Measurements from ENCODE around the gene TMEM168.

The TMEM168 gene

DNA sequence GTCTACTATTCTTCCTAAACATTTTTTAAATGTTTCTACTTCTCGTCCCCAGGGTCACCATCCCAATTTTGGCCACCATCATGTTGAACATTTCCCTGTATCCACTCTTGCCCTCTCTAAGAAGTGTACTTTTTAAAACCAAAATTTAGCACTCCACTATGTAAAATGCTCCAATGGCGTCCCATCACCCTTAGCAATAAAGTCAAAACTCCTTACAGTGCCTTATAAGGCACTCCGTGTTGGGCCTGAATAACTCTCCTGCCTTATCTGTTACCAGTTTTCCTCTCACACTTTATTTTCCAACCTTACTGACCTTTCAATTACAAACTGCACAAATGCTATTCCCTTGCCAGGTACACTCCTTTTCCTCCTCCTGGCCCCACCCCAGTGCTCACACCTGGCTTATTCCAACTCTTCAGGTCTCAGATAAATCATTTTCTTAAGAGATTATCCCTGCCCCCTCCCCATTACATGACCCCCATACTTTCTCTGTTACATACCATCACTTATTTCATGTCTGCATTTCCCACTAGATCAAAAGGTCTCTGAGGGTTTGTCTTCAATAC is 1.3 kb downstream of the TMEM168 start (continued):
- no peak for TF ChIP-seq PRDM2 (tag by site-specific recombination; IDR thresholded peaks at IDR 0.05; ENCODE audit: borderline replicate concordance)

DNA sequence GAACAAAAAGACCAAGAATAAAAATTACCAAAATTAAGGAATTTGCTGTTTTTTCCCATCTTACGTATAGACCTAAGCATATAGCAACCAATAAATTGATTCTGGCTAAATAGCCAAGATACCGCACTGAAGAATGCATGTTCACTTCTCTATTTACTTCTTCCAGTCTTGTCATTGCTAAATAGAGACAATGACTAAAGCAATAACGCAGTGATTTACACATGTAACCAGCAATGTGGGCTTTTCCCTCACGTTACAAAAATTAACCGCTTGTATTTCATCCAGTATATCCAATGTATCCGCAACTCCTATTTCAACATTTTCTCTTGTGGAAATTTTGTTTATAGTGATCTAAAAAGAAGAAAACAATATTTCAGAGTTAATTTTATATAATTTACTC is 5.6 kb downstream of the TMEM168 start:
- Histone ChIP-seq H3K36me3 (ENCODE audit: control insufficient read depth in 2 of 2, insufficient read depth in 1 of 2, low read length in 2 of 2) (peaks cover 0 to 2% of the 10 kb centered on the region in 2 experiments; a peak in 1 of 3 replicates), H3K4me3 (ENCODE audit: low read depth, low read length) (no peak overlapping the region), H3K27ac (ENCODE audit: extremely low read depth, low read depth, low read length) (no peak overlapping the region), H3K4me1 (ENCODE audit: control insufficient read depth, insufficient read depth, low read length) (no peaks in the 10 kb centered on the region), H3K9me3 (ENCODE audit: control insufficient read depth, insufficient read depth, low read depth, low read length) (no peaks in the 10 kb centered on the region)
- ChIA-PET POLR2A (no interaction called here), CTCF (interaction anchor here (0.6 kb wide), 1 partner anchor 1033 kb away, joined by 3 read pairs; no protein-coding TSS in a partner anchor)
- no peak for TF ChIP-seq ZNF335 (tag by site-specific recombination; conservative IDR thresholded peaks at IDR 0.05)
- TF ChIP-seq ZNF2 (tag by site-specific recombination; IDR thresholded peaks at IDR 0.05): no peak
- no peak for TF ChIP-seq ZNF266 (tag by site-specific recombination; IDR thresholded peaks at IDR 0.05; ENCODE audit: low read depth)
- no peak for TF ChIP-seq ZNF214 (tag by site-specific recombination; IDR thresholded peaks at IDR 0.05; ENCODE audit: borderline replicate concordance)
- TF ChIP-seq GLIS1 (tag by site-specific recombination; IDR thresholded peaks at IDR 0.05): no peak
- TF ChIP-seq, protein P1, sequence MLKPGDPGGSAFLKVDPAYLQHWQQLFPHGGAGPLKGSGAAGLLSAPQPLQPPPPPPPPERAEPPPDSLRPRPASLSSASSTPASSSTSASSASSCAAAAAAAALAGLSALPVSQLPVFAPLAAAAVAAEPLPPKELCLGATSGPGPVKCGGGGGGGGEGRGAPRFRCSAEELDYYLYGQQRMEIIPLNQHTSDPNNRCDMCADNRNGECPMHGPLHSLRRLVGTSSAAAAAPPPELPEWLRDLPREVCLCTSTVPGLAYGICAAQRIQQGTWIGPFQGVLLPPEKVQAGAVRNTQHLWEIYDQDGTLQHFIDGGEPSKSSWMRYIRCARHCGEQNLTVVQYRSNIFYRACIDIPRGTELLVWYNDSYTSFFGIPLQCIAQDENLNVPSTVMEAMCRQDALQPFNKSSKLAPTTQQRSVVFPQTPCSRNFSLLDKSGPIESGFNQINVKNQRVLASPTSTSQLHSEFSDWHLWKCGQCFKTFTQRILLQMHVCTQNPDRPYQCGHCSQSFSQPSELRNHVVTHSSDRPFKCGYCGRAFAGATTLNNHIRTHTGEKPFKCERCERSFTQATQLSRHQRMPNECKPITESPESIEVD (tag by site-specific recombination; IDR thresholded peaks at IDR 0.05): no peak
- no peak for TF ChIP-seq ZNF785 (tag by site-specific recombination; IDR thresholded peaks at IDR 0.05)
- no peak for TF ChIP-seq ZNF394 (tag by site-specific recombination; IDR thresholded peaks at IDR 0.05; ENCODE audit: borderline replicate concordance)
- TF ChIP-seq GLI2 (tag by site-specific recombination; IDR thresholded peaks at IDR 0.05; ENCODE audit: borderline replicate concordance, low read depth): no peak
- no peak for TF ChIP-seq ZNF571 (tag by site-specific recombination; IDR thresholded peaks at IDR 0.05)
- TF ChIP-seq ZBTB7A (tag by site-specific recombination; IDR thresholded peaks at IDR 0.05; ENCODE audit: low read depth): no peak
- no peak for TF ChIP-seq ZSCAN18 (tag by site-specific recombination; IDR thresholded peaks at IDR 0.05)
- no peak for TF ChIP-seq PRDM10 (tag by site-specific recombination; IDR thresholded peaks at IDR 0.05)
- TF ChIP-seq ZBTB17 (tag by site-specific recombination; IDR thresholded peaks at IDR 0.05): no peak
- no peak for TF ChIP-seq ZNF624 (tag by site-specific recombination; IDR thresholded peaks at IDR 0.05)
- TF ChIP-seq, protein P2, sequence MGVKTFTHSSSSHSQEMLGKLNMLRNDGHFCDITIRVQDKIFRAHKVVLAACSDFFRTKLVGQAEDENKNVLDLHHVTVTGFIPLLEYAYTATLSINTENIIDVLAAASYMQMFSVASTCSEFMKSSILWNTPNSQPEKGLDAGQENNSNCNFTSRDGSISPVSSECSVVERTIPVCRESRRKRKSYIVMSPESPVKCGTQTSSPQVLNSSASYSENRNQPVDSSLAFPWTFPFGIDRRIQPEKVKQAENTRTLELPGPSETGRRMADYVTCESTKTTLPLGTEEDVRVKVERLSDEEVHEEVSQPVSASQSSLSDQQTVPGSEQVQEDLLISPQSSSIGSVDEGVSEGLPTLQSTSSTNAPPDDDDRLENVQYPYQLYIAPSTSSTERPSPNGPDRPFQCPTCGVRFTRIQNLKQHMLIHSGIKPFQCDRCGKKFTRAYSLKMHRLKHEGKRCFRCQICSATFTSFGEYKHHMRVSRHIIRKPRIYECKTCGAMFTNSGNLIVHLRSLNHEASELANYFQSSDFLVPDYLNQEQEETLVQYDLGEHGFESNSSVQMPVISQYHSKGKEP (tag by site-specific recombination; IDR thresholded peaks at IDR 0.05): no peak
- TF ChIP-seq ZNF426 (tag by site-specific recombination; IDR thresholded peaks at IDR 0.05): no peak
